Activated naive CD4-positive, alpha-beta T cell (primary cell): ENCODE data around the gene CHN2.
"Not testable (repeated sequence)": the region's sequence is repeated elsewhere in the genome, so short reads cannot be mapped to it uniquely, and the experiment has no call there.

Source experiments
- DNase-seq, 4 experiments: peaks; one replicate each; lab custom pipeline; 2025; lab: John Stamatoyannopoulos, UW

The CHN2 gene

GRCh38 chr7:29496355-29497020 lies 301.9 kb downstream of the CHN2 start:
- DNase-seq, result no peak

- DNase-seq, result no peak
These were observed 305.4 kb downstream of the CHN2 start for GRCh38 chr7:29499932-29500331.

GRCh38 chr7:29500719-29501118 lies 306.1 kb downstream of the CHN2 start:
- DNase-seq, result no peak

GRCh38 chr7:29502133-29502532 lies 307.6 kb downstream of the CHN2 start:
- no peak for DNase-seq

- DNase-seq, result no peak
These were observed 311.4 kb downstream of the CHN2 start for GRCh38 chr7:29505931-29506330.

- DNase-seq, result no peak
These were observed 314.0 kb downstream of the CHN2 start for GRCh38 chr7:29508608-29509007.

- no peak for DNase-seq
These were observed 315.5 kb downstream of the CHN2 start for GRCh38 chr7:29510028-29510427.

- no peak for DNase-seq
These were observed 316.8 kb downstream of the CHN2 start for GRCh38 chr7:29511337-29511736.

- no peak for DNase-seq
These were observed 317.3 kb downstream of the CHN2 start for GRCh38 chr7:29511851-29512250.

GRCh38 chr7:29516491-29516890 lies 321.9 kb downstream of the CHN2 start:
- no peak for DNase-seq

GRCh38 chr7:29518616-29519015 lies 324.0 kb downstream of the CHN2 start:
- DNase-seq, result no peak

GRCh38 chr7:29523728-29524127 lies 329.2 kb downstream of the CHN2 start:
- no peak for DNase-seq

- no peak for DNase-seq
These were observed 333.0 kb downstream of the CHN2 start for GRCh38 chr7:29527505-29528108.

GRCh38 chr7:29528526-29528925 lies 334.0 kb downstream of the CHN2 start:
- not testable (repeated sequence) for DNase-seq
